ENCODE data around the gene FARS2.
"Not testable (repeated sequence)": the region's sequence is repeated elsewhere in the genome, so short reads cannot be mapped to it uniquely, and the experiment has no call there.

DNA sequence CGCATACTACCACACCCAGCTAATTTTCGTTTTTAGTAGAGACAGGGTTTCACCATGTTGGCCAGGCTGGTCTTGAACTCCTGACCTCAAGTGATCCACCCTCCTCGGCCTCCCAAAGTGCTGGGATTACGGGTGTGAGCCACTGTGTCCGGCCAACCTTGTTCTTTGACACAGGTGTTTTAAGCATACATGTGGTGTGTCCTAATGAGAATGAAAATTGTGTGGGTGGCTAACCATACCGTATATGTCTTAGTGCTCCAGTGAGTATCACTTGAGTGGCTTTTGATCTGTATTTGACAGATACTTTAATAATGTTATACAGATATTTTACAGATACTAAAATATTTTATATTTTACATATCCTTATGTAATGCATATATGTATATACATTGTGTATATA is 395.4 kb downstream of the FARS2 start:
- TF ChIP-seq, protein P1, sequence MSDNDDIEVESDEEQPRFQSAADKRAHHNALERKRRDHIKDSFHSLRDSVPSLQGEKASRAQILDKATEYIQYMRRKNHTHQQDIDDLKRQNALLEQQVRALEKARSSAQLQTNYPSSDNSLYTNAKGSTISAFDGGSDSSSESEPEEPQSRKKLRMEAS (IDR thresholded peaks at IDR 0.05), result not testable (repeated sequence)
- not testable (repeated sequence) for TF ChIP-seq POLR2A (IDR thresholded peaks at IDR 0.05; ENCODE audit: low read length); JUNB (IDR thresholded peaks at IDR 0.05); EHF (CRISPR knock-in tag; IDR thresholded peaks at IDR 0.05); ZSCAN20 (CRISPR knock-in tag; IDR thresholded peaks at IDR 0.05); HDAC2 (IDR thresholded peaks at IDR 0.05); CEBPB (IDR thresholded peaks at IDR 0.05); FOXS1 (CRISPR knock-in tag; IDR thresholded peaks at IDR 0.05); PHF8 (IDR thresholded peaks at IDR 0.05; ENCODE audit: borderline replicate concordance, low read depth)
- TF ChIP-seq, protein P2, sequence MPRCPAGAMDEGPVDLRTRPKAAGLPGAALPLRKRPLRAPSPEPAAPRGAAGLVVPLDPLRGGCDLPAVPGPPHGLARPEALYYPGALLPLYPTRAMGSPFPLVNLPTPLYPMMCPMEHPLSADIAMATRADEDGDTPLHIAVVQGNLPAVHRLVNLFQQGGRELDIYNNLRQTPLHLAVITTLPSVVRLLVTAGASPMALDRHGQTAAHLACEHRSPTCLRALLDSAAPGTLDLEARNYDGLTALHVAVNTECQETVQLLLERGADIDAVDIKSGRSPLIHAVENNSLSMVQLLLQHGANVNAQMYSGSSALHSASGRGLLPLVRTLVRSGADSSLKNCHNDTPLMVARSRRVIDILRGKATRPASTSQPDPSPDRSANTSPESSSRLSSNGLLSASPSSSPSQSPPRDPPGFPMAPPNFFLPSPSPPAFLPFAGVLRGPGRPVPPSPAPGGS (IDR thresholded peaks at IDR 0.05), result not testable (repeated sequence)
- TF ChIP-seq, protein P3, sequence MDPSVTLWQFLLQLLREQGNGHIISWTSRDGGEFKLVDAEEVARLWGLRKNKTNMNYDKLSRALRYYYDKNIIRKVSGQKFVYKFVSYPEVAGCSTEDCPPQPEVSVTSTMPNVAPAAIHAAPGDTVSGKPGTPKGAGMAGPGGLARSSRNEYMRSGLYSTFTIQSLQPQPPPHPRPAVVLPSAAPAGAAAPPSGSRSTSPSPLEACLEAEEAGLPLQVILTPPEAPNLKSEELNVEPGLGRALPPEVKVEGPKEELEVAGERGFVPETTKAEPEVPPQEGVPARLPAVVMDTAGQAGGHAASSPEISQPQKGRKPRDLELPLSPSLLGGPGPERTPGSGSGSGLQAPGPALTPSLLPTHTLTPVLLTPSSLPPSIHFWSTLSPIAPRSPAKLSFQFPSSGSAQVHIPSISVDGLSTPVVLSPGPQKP (IDR thresholded peaks at IDR 0.05; ENCODE audit: low read depth, low read length), result not testable (repeated sequence)
- TF ChIP-seq, protein P4, sequence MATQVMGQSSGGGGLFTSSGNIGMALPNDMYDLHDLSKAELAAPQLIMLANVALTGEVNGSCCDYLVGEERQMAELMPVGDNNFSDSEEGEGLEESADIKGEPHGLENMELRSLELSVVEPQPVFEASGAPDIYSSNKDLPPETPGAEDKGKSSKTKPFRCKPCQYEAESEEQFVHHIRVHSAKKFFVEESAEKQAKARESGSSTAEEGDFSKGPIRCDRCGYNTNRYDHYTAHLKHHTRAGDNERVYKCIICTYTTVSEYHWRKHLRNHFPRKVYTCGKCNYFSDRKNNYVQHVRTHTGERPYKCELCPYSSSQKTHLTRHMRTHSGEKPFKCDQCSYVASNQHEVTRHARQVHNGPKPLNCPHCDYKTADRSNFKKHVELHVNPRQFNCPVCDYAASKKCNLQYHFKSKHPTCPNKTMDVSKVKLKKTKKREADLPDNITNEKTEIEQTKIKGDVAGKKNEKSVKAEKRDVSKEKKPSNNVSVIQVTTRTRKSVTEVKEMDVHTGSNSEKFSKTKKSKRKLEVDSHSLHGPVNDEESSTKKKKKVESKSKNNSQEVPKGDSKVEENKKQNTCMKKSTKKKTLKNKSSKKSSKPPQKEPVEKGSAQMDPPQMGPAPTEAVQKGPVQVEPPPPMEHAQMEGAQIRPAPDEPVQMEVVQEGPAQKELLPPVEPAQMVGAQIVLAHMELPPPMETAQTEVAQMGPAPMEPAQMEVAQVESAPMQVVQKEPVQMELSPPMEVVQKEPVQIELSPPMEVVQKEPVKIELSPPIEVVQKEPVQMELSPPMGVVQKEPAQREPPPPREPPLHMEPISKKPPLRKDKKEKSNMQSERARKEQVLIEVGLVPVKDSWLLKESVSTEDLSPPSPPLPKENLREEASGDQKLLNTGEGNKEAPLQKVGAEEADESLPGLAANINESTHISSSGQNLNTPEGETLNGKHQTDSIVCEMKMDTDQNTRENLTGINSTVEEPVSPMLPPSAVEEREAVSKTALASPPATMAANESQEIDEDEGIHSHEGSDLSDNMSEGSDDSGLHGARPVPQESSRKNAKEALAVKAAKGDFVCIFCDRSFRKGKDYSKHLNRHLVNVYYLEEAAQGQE (IDR thresholded peaks at IDR 0.05), result not testable (repeated sequence)
- TF ChIP-seq, protein P5, sequence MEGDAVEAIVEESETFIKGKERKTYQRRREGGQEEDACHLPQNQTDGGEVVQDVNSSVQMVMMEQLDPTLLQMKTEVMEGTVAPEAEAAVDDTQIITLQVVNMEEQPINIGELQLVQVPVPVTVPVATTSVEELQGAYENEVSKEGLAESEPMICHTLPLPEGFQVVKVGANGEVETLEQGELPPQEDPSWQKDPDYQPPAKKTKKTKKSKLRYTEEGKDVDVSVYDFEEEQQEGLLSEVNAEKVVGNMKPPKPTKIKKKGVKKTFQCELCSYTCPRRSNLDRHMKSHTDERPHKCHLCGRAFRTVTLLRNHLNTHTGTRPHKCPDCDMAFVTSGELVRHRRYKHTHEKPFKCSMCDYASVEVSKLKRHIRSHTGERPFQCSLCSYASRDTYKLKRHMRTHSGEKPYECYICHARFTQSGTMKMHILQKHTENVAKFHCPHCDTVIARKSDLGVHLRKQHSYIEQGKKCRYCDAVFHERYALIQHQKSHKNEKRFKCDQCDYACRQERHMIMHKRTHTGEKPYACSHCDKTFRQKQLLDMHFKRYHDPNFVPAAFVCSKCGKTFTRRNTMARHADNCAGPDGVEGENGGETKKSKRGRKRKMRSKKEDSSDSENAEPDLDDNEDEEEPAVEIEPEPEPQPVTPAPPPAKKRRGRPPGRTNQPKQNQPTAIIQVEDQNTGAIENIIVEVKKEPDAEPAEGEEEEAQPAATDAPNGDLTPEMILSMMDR (IDR thresholded peaks at IDR 0.05), result not testable (repeated sequence)
- TF ChIP-seq, protein P6, sequence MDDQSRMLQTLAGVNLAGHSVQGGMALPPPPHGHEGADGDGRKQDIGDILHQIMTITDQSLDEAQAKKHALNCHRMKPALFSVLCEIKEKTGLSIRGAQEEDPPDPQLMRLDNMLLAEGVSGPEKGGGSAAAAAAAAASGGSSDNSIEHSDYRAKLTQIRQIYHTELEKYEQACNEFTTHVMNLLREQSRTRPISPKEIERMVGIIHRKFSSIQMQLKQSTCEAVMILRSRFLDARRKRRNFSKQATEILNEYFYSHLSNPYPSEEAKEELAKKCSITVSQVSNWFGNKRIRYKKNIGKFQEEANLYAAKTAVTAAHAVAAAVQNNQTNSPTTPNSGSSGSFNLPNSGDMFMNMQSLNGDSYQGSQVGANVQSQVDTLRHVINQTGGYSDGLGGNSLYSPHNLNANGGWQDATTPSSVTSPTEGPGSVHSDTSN (IDR thresholded peaks at IDR 0.05), result not testable (repeated sequence)

All from A549 (cell line).